Lung (tissue), 12 donors: ENCODE measurements around the gene SLAMF9. TPM values are rescaled to one million over a fixed set of nuclear protein-coding genes. Genes with fewer than 3 reads are reported as not detected.

ENCODE experiments used
- ATAC-seq: fragments of 200-7000 bp; cut with Tn5 transposase; one replicate; pipeline ENCODE4 v1.9.1; 2020; ENCODE audit warnings: moderate number of reproducible peaks; ENCODE audit not compliant: insufficient read depth, low FRiP score
- DNase-seq, 3 donors: peaks; one replicate each; pipeline ENCODE4 v3.0.0-alpha.2; 2013 to 2017
- H3K27ac ChIP-seq, 2 donors: one replicate each; pipeline ENCODE4 v1.5.1; 2013; ENCODE audit warnings: mild to moderate bottlenecking in 2 of 2, moderate library complexity in 2 of 2, control low read depth in 1 of 2, inconsistent platforms in 1 of 2, low read depth in 1 of 2, low read length in 1 of 2
- H3K27me3 ChIP-seq, 3 donors: one replicate each; pipeline ENCODE4 v1.5.1; 2013; ENCODE audit warnings: low read length in 2 of 3; ENCODE audit not compliant: control insufficient read depth in 3 of 3, insufficient read depth in 3 of 3
- H3K36me3 ChIP-seq, 4 donors: one replicate each; pipeline ENCODE4 v1.5.1; 2013; ENCODE audit warnings: low read length in 4 of 4, mild to moderate bottlenecking in 1 of 4, moderate library complexity in 1 of 4; ENCODE audit not compliant: control insufficient read depth in 4 of 4, insufficient read depth in 4 of 4
- H3K4me1 ChIP-seq, 5 donors: one replicate each; pipeline ENCODE4 v1.5.1; 2013; ENCODE audit warnings: low read length in 5 of 5, mild to moderate bottlenecking in 2 of 5, moderate library complexity in 1 of 5; ENCODE audit not compliant: control insufficient read depth in 5 of 5, insufficient read depth in 5 of 5
- H3K4me3 ChIP-seq: one replicate; pipeline ENCODE4 v1.5.1; 2013; ENCODE audit warnings: mild to moderate bottlenecking, control low read depth, moderate library complexity
- H3K9ac ChIP-seq, 2 donors: one replicate each; pipeline ENCODE4 v1.5.1; 2013; ENCODE audit warnings: low read length in 2 of 2, control low read depth in 1 of 2; ENCODE audit not compliant: insufficient read depth in 1 of 2
- H3K9me3 ChIP-seq, 4 donors: one replicate each; pipeline ENCODE4 v1.5.1; 2013; ENCODE audit warnings: low read length in 3 of 4, mild to moderate bottlenecking in 1 of 4, moderate library complexity in 1 of 4; ENCODE audit not compliant: control insufficient read depth in 4 of 4, insufficient read depth in 3 of 4
- CTCF ChIP-seq: IDR thresholded peaks from 2 replicates; pipeline ENCODE4 v1.5.1; 2012; ENCODE audit warnings: mild to moderate bottlenecking; ENCODE audit errors: control extremely low read depth, extremely low read depth
- WGBS, 2 donors: extraction: QIAGEN DNeasy Blood & Tissue Kit; methylation state at CpG; one replicate each; pipeline ENCODE4 v1.1.7; 2013; 5-methylcytosine and 5-hydroxymethylcytosine counted together
- polyA plus RNA-seq, 2 donors: library from polyadenylated mRNA; stranded (reverse); fragments of 200-250 nt; gene quantifications; one replicate each; pipeline ENCODE4 v1.2.1, GENCODE V29; 2013
- total RNA-seq, 2 donors: library from RNA; depleted of rRNA in 1 of 2; stranded (reverse); fragments of >200 nt in 1 of 2; gene quantifications; one replicate each; pipeline ENCODE4 v1.2.1, GENCODE V29; 2014 to 2021
- donor health status: control.
- donor health status: control.
- donor health status: Bipolar disorder and iron deficiency.
- donor health status: healthy.
- donor health status: DM: yes; HTN: yes; CAD: no.

Gene SLAMF9
- total and polyA plus RNA-seq, 4 donors: 0.37 to 0.74 (median 0.40) TPM

- peaks cover 0 to 22% (median 12%) of the 10 kb centered on the region in 5 donors for H3K4me1 ChIP-seq
- no peak for TF ChIP-seq CTCF
- no peaks in the 10 kb centered on the region for H3K9me3 ChIP-seq
- H3K36me3 ChIP-seq: no peaks in the 10 kb centered on the region
- H3K4me3 ChIP-seq: no peak overlapping the region
- no peaks in the 10 kb centered on the region for H3K27me3 ChIP-seq
- 88 to 94% methylated on average over 11 of the region's 11 CpGs for WGBS, 2 donors
- H3K27ac ChIP-seq: no peak overlapping the region
- H3K9ac ChIP-seq: no peak overlapping the region
- ATAC-seq (no peak), DNase-seq (no peak)
These were observed 13.9 kb downstream of the SLAMF9 start for GRCh38 chr1:159940006-159940620.

GRCh38 chr1:159939678-159940002, 14.4 kb downstream of the SLAMF9 start:
- no peak overlapping the region for H3K4me3 ChIP-seq
- H3K9ac ChIP-seq: no peak overlapping the region
- 82 to 83% methylated on average over 3 of the region's 3 CpGs for WGBS, 2 donors
- DNase-seq (no peak), ATAC-seq (no peak)
- no peak overlapping the region for H3K27ac ChIP-seq
- no peaks in the 10 kb centered on the region for H3K27me3 ChIP-seq
- no peaks in the 10 kb centered on the region for H3K36me3 ChIP-seq
- H3K9me3 ChIP-seq: no peaks in the 10 kb centered on the region
- peaks cover 0 to 17% (median 12%) of the 10 kb centered on the region in 5 donors for H3K4me1 ChIP-seq
- TF ChIP-seq CTCF: no peak

GRCh38 chr1:159938905-159939677, 14.9 kb downstream of the SLAMF9 start:
- H3K27ac ChIP-seq: no peak overlapping the region
- H3K4me1 ChIP-seq: peaks cover 0 to 16% (median 12%) of the 10 kb centered on the region in 5 donors
- no peak for TF ChIP-seq CTCF
- no peak overlapping the region for H3K9ac ChIP-seq
- DNase-seq: no peak
- H3K36me3 ChIP-seq: no peaks in the 10 kb centered on the region
- no peak for ATAC-seq
- no peaks in the 10 kb centered on the region for H3K9me3 ChIP-seq
- H3K4me3 ChIP-seq: no peak overlapping the region
- H3K27me3 ChIP-seq: no peaks in the 10 kb centered on the region
- WGBS, 2 donors: 87 to 92% methylated on average over 6 of the region's 6 CpGs
